ENCODE data around the gene WDR48.

The WDR48 gene

GRCh38 chr3:39103791-39104552 is 52.2 kb downstream of the WDR48 start:
- no peak for ATAC-seq
- H3K4me3 Mint-ChIP-seq: no peak overlapping the region

GRCh38 chr3:39104961-39105686 is 53.3 kb downstream of the WDR48 start:
- Mint-ChIP-seq H3K9me3 (no peaks in the 10 kb centered on the region), H3K4me1 (peaks cover 72% of the 10 kb centered on the region), H3K36me3 (no peaks in the 10 kb centered on the region), H3K27ac (peak overlapping the region; percentile 63), H3K4me3 (no peak overlapping the region)
- ATAC-seq (no peak), DNase-seq (ENCODE audit: low spot score in 2 of 2) (no peak)

More at GRCh38 chr3:39103791-39104552, 52.2 kb downstream of the WDR48 start:
- peaks cover 66% of the 10 kb centered on the region for H3K4me1 Mint-ChIP-seq
- peak overlapping the region; percentile 60 for H3K27ac Mint-ChIP-seq
- H3K9me3 Mint-ChIP-seq: no peaks in the 10 kb centered on the region
- H3K36me3 Mint-ChIP-seq: no peaks in the 10 kb centered on the region
- DNase-seq (ENCODE audit: low spot score in 2 of 2): peak in 1 of 2 donors; percentile 47

- DNase-seq (ENCODE audit: low spot score in 2 of 2) (no peak), ATAC-seq (no peak)
- H3K36me3 Mint-ChIP-seq: no peaks in the 10 kb centered on the region
- H3K4me3 Mint-ChIP-seq: peak overlapping the region; percentile 84
- H3K27ac Mint-ChIP-seq: no peak overlapping the region
- peaks cover 72% of the 10 kb centered on the region for H3K4me1 Mint-ChIP-seq
- H3K9me3 Mint-ChIP-seq: no peaks in the 10 kb centered on the region
Observed at GRCh38 chr3:39105687-39106063, 53.9 kb downstream of the WDR48 start.

DNA sequence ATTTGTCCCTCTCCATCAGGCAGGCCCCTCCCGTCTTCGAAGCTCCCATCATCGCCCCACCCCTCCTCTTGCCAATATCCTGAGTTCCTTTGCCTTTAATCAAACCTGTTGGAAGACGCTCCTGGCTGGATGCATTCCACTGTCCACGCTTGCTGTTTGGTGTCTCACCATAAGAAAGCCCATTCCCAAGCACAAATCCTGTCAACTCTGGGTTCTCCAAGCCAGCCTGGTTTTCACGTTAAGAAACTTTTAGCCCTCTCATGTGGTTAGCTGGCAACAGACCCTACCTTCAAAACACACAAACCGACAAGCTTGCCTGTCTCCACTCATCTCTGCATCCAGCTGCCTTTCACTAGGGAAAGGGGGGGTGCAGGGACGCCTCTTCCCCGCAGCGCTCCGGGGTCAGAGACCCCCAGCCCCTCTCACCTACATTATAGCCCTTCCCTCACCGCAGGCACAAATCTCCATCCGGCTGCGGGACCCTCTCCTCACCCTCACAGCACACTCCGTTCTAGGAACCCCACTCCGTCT is 54.5 kb downstream of the WDR48 start:
- H3K4me1 Mint-ChIP-seq: peaks cover 67% of the 10 kb centered on the region
- no peaks in the 10 kb centered on the region for H3K36me3 Mint-ChIP-seq
- peak overlapping the region; percentile 84 for H3K4me3 Mint-ChIP-seq
- ATAC-seq (no peak), DNase-seq (ENCODE audit: low spot score in 2 of 2) (no peak)
- no peaks in the 10 kb centered on the region for H3K9me3 Mint-ChIP-seq
- H3K27ac Mint-ChIP-seq: peak overlapping the region; percentile 29

DNA sequence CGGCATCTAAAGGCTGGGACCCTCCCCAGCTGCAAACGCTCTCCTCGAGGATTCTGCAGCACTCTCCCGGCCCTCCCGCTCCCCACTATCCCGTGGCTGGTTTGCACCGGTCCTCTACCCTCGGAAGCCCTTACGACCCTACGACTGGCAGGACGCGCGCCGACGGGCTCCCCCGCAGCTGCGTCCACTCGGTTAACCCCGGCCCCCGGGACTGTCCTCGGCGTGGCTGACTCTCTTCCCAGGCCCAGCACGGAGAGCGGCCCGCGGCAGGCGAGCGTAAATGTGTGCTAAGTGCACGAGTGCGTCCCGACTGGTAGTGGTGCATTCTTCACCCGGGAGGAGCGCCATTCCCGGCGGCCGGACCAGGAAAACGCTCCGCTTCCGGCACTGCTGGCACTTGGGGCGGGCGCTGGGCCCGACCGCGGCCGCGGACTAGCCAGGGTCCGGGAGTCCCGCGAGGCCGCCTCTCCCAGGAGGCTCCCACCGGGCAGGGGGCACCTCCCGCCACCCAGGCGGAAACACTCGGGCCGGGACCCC is 55.1 kb downstream of the WDR48 start:
- DNase-seq (ENCODE audit: low spot score in 2 of 2): no peak
- H3K4me3 Mint-ChIP-seq: peak overlapping the region; percentile 84
- H3K4me1 Mint-ChIP-seq: peaks cover 64% of the 10 kb centered on the region
- H3K27ac Mint-ChIP-seq: peak overlapping the region; percentile 29
- no peaks in the 10 kb centered on the region for H3K9me3 Mint-ChIP-seq
- H3K36me3 Mint-ChIP-seq: no peaks in the 10 kb centered on the region
- ATAC-seq: peak; percentile 27

GRCh38 chr3:39107388-39108199 is 55.8 kb downstream of the WDR48 start, which contains the start of the genes GORASP1 and TTC21A:
GORASP1 (minus strand) TSS chr3:39107627; CDS start chr3:39107541, 86 bp downstream.
TTC21A (plus strand) TSS chr3:39107680; CDS start chr3:39107838, 158 bp downstream.
- ATAC-seq (peak; percentile 72), DNase-seq (ENCODE audit: low spot score in 2 of 2) (peak; percentile 45 to 81)
- Mint-ChIP-seq H3K9me3 (no peaks in the 10 kb centered on the region), H3K4me1 (peaks cover 58% of the 10 kb centered on the region), H3K36me3 (no peaks in the 10 kb centered on the region), H3K27ac (peak within 1 kb of the TSS; percentile 80), H3K4me3 (peak within 1 kb of the TSS; percentile 84)

GRCh38 chr3:39108200-39108710 is 56.4 kb downstream of the WDR48 start:
- no peaks in the 10 kb centered on the region for H3K36me3 Mint-ChIP-seq
- H3K4me1 Mint-ChIP-seq: peaks cover 51% of the 10 kb centered on the region
- ATAC-seq: peak; percentile 54
- peak overlapping the region; percentile 80 for H3K27ac Mint-ChIP-seq
- no peaks in the 10 kb centered on the region for H3K9me3 Mint-ChIP-seq
- DNase-seq (ENCODE audit: low spot score in 2 of 2): no peak
- H3K4me3 Mint-ChIP-seq: peak overlapping the region; percentile 84

DNA sequence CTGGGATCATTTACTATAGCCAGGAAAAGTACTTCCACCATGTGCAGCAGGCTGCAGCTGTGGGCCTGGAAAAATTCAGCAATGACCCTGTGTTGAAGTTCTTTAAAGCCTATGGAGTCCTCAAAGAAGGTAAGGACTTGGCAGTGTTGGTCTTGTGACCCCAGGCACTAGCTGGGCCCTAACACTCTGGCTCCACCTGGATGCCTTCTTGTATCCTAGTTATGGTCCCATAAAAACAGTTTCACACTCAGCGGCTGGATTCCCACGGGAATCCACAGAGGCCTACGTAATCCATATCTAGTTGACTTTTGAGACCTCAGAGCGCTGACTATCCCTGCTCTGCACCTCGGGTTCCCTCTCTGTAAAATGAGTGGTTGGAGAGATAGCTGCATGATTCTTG is 57.3 kb downstream of the WDR48 start:
- Mint-ChIP-seq H3K4me3 (no peak overlapping the region), H3K27ac (peak overlapping the region; percentile 24), H3K4me1 (peaks cover 44% of the 10 kb centered on the region)

DNA sequence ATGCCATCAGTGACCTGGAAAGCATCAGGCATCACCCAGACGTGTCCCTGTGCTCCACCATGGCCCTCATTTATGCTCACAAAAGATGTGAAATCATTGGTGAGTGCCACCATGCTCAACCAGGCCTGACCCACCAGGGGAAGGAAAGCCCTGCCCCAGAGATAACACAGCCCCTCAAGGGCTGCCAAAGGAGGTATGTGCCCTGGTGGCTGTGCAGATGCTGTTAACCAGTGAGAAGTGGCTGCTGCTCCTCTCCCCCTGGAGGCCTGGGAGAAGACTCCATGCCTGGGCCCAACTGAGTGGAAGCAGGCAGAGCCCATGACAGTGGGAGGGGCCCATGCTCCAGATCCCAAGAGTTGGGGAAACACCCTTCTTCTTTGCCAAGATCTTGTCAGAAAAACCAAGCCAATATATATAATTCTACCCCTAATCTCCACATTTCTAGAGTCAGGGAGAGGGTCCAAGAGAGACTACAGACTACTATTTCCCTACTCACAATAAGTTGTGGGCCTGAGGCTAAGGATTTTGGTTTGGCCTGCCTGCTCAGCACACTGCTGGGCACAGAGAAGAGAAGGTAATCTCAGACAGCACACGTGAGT is 58.3 kb downstream of the WDR48 start:
- Mint-ChIP-seq H3K9me3 (no peaks in the 10 kb centered on the region), H3K4me3 (no peak overlapping the region), H3K4me1 (peaks cover 38% of the 10 kb centered on the region), H3K27ac (no peak overlapping the region), H3K36me3 (no peaks in the 10 kb centered on the region)
- ATAC-seq (no peak), DNase-seq (ENCODE audit: low spot score in 2 of 2) (no peak)

More for the DNA sequence above, 57.3 kb downstream of the WDR48 start:
- H3K36me3 Mint-ChIP-seq: no peaks in the 10 kb centered on the region
- DNase-seq (ENCODE audit: low spot score in 2 of 2) (no peak), ATAC-seq (no peak)
- H3K9me3 Mint-ChIP-seq: no peaks in the 10 kb centered on the region

- no peak for ATAC-seq
- no peaks in the 10 kb centered on the region for H3K9me3 Mint-ChIP-seq
- H3K4me1 Mint-ChIP-seq: peaks cover 20% of the 10 kb centered on the region
- no peak overlapping the region for H3K27ac Mint-ChIP-seq
- H3K36me3 Mint-ChIP-seq: no peaks in the 10 kb centered on the region
- H3K4me3 Mint-ChIP-seq: no peak overlapping the region
- no peak for DNase-seq (ENCODE audit: low spot score in 2 of 2)
Observed at GRCh38 chr3:39112113-39112512, 60.3 kb downstream of the WDR48 start.

DNA sequence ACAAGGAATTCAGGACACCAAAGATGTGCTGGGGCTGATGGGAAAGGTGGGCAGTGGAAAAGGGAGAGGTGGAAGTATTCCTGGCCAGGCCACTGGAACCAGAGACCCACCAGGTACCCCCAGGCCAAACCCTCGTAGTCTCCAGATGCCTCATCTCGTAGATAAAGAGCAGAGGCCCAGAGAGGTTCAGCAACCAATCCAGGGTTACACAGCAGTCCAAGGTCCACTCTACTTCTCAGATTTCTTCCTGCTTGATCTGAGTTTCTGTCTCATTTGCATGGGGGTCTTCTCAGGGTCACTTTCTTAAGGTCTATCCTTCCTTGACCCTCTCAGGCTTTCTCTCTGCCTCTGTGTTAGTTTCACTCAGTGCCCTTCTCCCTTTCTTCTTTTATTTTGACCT is 60.7 kb downstream of the WDR48 start:
- Mint-ChIP-seq H3K4me3 (no peak overlapping the region), H3K36me3 (no peaks in the 10 kb centered on the region), H3K4me1 (peaks cover 20% of the 10 kb centered on the region), H3K27ac (no peak overlapping the region), H3K9me3 (no peaks in the 10 kb centered on the region)
- no peak for ATAC-seq
- no peak for DNase-seq (ENCODE audit: low spot score in 2 of 2)

- DNase-seq (ENCODE audit: low spot score in 2 of 2) (no peak), ATAC-seq (no peak)
- peaks cover 13% of the 10 kb centered on the region for H3K4me1 Mint-ChIP-seq
- no peaks in the 10 kb centered on the region for H3K9me3 Mint-ChIP-seq
- no peaks in the 10 kb centered on the region for H3K36me3 Mint-ChIP-seq
- no peak overlapping the region for H3K27ac Mint-ChIP-seq
- H3K4me3 Mint-ChIP-seq: no peak overlapping the region
Observed at GRCh38 chr3:39113291-39113690, 61.5 kb downstream of the WDR48 start.

DNA sequence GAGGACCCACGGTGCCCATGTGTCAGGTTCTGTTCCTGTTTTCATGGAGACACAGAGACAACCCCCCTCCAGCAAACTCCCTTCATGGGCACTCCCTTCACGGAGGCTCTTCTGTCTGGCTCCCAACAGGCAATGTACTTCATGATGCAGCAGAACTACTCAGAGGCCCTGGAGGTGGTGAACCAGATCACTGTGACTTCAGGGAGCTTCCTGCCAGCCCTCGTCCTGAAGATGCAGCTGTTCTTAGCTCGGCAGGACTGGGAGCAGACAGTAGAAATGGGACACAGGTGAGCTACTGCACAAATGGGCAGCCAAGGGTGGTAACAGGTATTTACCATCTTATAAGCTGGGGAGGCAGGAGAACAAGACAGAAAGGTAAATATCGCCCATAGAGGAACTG is 62.6 kb downstream of the WDR48 start:
- ATAC-seq: no peak

DNA sequence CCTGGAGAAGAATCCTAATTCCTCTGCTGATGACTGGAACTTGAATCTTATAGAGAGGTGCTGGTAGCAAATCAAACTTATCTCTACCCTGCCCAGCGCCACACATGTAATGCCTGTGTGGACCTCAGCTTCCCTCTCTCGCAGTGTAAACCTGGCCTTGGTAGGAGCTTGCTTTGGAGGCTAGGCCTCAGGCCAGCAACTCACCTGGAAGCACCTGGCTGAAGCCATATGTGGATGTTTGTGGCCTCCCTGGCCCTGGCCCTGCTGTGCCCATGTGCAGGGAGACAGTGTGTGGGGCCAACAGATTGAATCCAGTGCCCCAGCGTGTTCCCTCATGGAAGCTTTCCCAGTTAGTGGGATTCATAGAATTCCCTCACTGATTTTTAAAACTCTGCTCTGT is 64.1 kb downstream of the WDR48 start:
- ATAC-seq (no peak), DNase-seq (ENCODE audit: low spot score in 2 of 2) (no peak)
- H3K4me1 Mint-ChIP-seq: no peaks in the 10 kb centered on the region
- no peak overlapping the region for H3K27ac Mint-ChIP-seq
- no peak overlapping the region for H3K4me3 Mint-ChIP-seq
- no peaks in the 10 kb centered on the region for H3K36me3 Mint-ChIP-seq
- no peaks in the 10 kb centered on the region for H3K9me3 Mint-ChIP-seq

More for the DNA sequence above, 62.6 kb downstream of the WDR48 start:
- H3K36me3 Mint-ChIP-seq: no peaks in the 10 kb centered on the region
- peaks cover 1% of the 10 kb centered on the region for H3K4me1 Mint-ChIP-seq
- peak overlapping the region; percentile 6 for H3K27ac Mint-ChIP-seq
- H3K9me3 Mint-ChIP-seq: no peaks in the 10 kb centered on the region
- DNase-seq (ENCODE audit: low spot score in 2 of 2): no peak
- H3K4me3 Mint-ChIP-seq: no peak overlapping the region

All from stimulated activated effector memory CD8-positive, alpha-beta T cell treated with anti-CD3 and anti-CD28 coated beads, Interleukin-12 subunit alpha, Interleukin-12 subunit beta, amount 100 ng/mL, for 72 hours (primary cell).